ENCODE data around the gene BRD1. TPM values are rescaled to one million over a fixed set of nuclear protein-coding genes. Genes with fewer than 3 reads are reported as not detected.

The BRD1 gene
- total RNA-seq, 2 experiments from 2014 or later = 43.0 to 44.3 TPM

- no peak overlapping the region for H3K4me3 Mint-ChIP-seq
- no peak overlapping the region for H3K27ac Mint-ChIP-seq
- DNase-seq (no peak), ATAC-seq (no peak)
- H3K27me3 Mint-ChIP-seq (ENCODE audit: low read depth) = peaks cover 17% of the 10 kb centered on the region
- POLR2A ChIA-PET = no interaction called here
- H3K4me1 Mint-ChIP-seq (ENCODE audit: low read depth) = peaks cover 13% of the 10 kb centered on the region
- CTCF ChIA-PET = no interaction called here
- H3K9me3 Mint-ChIP-seq (ENCODE audit: insufficient read depth) = peaks cover 10% of the 10 kb centered on the region
- H3K36me3 Mint-ChIP-seq (ENCODE audit: low read depth) = no peaks in the 10 kb centered on the region
These were observed 92.8 kb downstream of the BRD1 start for GRCh38 chr22:49734882-49735281.

DNA sequence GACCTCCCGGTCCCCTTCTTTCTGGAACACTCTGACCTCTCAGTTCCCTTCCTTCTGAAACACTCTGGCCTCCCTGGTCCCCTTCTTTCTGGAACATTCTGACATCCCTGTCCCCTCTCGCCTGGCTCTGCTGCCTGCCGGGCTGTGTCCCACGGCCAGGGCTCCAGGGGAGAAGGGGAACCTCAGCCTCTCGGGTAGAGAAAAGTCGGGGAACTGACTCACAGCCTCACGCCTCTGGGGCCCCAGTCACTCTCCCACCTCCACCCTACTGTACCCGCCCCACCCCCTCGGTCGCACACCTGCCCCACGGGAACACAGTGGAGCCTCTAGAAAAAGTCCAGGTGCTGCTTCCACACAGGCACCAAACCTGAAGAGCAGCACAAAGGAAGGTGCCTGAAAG, 93.3 kb downstream of the BRD1 start:
- POLR2A ChIA-PET = no interaction called here
- DNase-seq (no peak), ATAC-seq (no peak)
- H3K4me3 Mint-ChIP-seq = no peak overlapping the region
- H3K9me3 Mint-ChIP-seq (ENCODE audit: insufficient read depth) = peaks cover 5% of the 10 kb centered on the region
- CTCF ChIA-PET = no interaction called here
- H3K36me3 Mint-ChIP-seq (ENCODE audit: low read depth) = no peaks in the 10 kb centered on the region
- peaks cover 13% of the 10 kb centered on the region for H3K4me1 Mint-ChIP-seq (ENCODE audit: low read depth)
- peaks cover 12% of the 10 kb centered on the region for H3K27me3 Mint-ChIP-seq (ENCODE audit: low read depth)
- no peak overlapping the region for H3K27ac Mint-ChIP-seq

DNA sequence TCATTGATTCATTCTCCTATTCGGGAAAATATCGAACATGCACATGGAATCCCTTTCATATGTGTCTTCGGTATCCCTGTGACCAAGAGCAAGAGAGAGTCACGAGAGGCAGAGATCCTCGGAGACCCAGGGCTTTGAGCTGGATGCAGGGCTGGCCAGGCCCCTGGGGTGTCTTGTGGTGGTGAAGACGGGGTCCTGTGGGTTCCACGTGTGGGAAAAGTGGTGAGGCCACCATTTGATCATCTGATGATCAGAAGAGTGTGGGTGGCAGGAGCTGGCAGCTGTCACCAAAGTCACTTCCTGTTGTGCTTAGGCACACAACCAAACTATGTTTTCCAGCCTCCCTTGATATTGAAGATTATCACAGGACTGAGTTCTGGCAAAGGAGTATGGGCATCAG, 94.0 kb downstream of the BRD1 start:
- POLR2A ChIA-PET = no interaction called here
- Mint-ChIP-seq H3K4me3 (no peak overlapping the region), H3K4me1 (ENCODE audit: low read depth) (peaks cover 13% of the 10 kb centered on the region), H3K27me3 (ENCODE audit: low read depth) (peaks cover 15% of the 10 kb centered on the region), H3K36me3 (ENCODE audit: low read depth) (no peaks in the 10 kb centered on the region), H3K9me3 (ENCODE audit: insufficient read depth) (peaks cover 5% of the 10 kb centered on the region), H3K27ac (no peak overlapping the region)
- ATAC-seq (no peak), DNase-seq (no peak)
- CTCF ChIA-PET = no interaction called here

DNA sequence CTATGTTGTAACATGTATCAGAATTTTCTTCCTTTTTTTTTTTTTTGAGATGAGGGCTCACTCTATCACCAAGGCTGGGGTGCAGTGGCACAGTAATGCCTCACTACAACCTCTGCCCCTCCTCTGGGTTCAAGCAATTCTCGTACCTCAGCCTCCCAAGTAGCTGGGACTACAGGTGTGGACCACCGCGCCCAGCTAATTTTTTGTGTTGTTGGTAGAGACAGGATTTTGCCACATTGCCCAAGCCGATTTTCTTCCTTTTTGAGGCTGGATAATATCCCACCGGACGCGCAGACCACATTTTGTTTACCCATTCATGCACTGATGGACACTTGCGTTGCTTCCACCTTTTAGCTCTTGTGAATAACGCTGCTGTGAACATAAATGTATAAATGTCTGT, 97.0 kb downstream of the BRD1 start:
- ATAC-seq = no peak
- H3K27me3 Mint-ChIP-seq (ENCODE audit: low read depth) = peaks cover 33% of the 10 kb centered on the region
- DNase-seq = no peak
- H3K27ac Mint-ChIP-seq = no peak overlapping the region
- H3K4me3 Mint-ChIP-seq = no peak overlapping the region
- CTCF ChIA-PET = no interaction called here
- H3K36me3 Mint-ChIP-seq (ENCODE audit: low read depth) = no peaks in the 10 kb centered on the region
- H3K4me1 Mint-ChIP-seq (ENCODE audit: low read depth) = peaks cover 17% of the 10 kb centered on the region
- POLR2A ChIA-PET = no interaction called here
- H3K9me3 Mint-ChIP-seq (ENCODE audit: insufficient read depth) = no peaks in the 10 kb centered on the region

DNA sequence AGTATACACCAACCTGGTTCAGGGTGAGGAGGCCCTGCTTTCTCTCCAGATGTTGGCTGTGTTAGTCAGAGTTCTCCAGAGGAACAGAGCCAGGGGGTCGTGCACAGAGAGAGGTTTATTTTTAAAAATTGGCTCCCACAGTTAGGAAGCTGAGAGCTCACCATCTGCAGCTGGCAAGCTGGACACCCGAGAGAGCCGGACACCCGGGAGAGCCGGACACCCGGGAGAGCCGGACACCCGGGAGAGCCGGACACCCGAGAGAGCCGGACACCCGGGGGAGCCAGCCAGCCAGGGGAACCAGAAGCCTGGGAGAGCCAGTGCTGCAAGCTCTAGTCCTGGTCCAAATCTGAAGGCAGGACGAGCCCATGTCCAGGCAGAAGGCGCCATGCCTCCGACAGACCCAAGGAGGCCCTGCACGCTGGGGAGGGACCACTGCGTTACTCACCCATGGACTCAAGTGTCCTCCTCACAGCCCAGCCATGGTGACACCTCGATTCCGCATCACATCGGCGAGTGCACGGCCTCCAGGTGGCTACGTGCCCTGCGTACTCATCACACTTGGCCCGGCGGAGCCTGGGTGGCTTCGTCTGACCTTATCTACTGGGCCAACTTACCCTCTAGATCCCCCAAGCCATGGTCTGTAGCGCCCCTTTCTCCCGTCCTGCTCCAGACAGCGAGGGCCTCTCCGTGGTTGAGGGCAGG, 99.0 kb downstream of the BRD1 start:
- ChIA-PET CTCF (interaction anchor here (1.2 kb wide), 1 partner anchor 28 kb away, joined by 3 read pairs; no protein-coding TSS in a partner anchor), POLR2A (no interaction called here)
- peaks cover 19% of the 10 kb centered on the region for H3K4me1 Mint-ChIP-seq (ENCODE audit: low read depth)
- H3K27ac Mint-ChIP-seq = no peak overlapping the region
- no peaks in the 10 kb centered on the region for H3K36me3 Mint-ChIP-seq (ENCODE audit: low read depth)
- H3K9me3 Mint-ChIP-seq (ENCODE audit: insufficient read depth) = no peaks in the 10 kb centered on the region
- no peak for DNase-seq
- H3K4me3 Mint-ChIP-seq = no peak overlapping the region
- peaks cover 36% of the 10 kb centered on the region for H3K27me3 Mint-ChIP-seq (ENCODE audit: low read depth)
- no peak for ATAC-seq

GRCh38 chr22:49727881-49728569, 99.6 kb downstream of the BRD1 start:
- DNase-seq (no peak), ATAC-seq (no peak)
- ChIA-PET POLR2A (no interaction called here), CTCF (interaction anchor here (1.2 kb wide), 1 partner anchor 27 kb away, joined by 3 read pairs; no protein-coding TSS in a partner anchor)
- peaks cover 35% of the 10 kb centered on the region for H3K27me3 Mint-ChIP-seq (ENCODE audit: low read depth)
- H3K27ac Mint-ChIP-seq = no peak overlapping the region
- no peaks in the 10 kb centered on the region for H3K9me3 Mint-ChIP-seq (ENCODE audit: insufficient read depth)
- no peak overlapping the region for H3K4me3 Mint-ChIP-seq
- peaks cover 17% of the 10 kb centered on the region for H3K4me1 Mint-ChIP-seq (ENCODE audit: low read depth)
- no peaks in the 10 kb centered on the region for H3K36me3 Mint-ChIP-seq (ENCODE audit: low read depth)

DNA sequence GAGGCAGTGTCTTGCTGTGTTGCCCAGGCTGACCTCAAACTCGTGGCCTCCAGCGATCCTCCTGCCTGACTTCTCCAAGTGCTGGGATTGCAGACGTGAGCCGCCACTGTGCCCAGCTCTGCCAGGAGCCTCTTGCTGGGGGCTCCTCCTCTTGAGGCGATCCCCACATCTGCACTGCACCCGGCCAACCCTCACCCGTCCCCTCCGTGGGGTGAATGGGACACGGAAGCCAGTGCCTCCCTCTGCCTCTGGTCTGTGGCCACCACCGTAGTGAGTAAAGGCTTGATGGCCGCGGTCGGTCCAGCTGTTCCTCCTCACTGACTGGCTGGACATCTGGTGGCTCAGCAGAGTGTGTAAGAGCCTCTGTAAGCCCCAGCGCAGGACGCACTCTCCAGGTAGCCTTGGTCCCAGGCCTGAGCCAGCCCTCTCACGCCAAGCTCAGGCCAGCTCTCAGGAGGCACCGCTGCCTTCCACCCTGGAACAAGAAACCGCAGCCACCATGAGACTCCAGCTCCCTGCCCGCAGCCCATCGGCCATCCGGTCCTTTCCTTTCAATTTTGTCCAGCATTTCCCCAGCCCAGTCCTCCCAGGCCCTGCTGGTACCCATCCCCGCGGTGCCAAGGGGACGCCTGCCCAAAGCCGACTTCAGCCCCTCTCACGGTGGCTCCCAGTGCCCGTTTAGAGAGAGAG, 100.3 kb downstream of the BRD1 start:
- Mint-ChIP-seq H3K36me3 (ENCODE audit: low read depth) (no peaks in the 10 kb centered on the region), H3K4me1 (ENCODE audit: low read depth) (peaks cover 20% of the 10 kb centered on the region), H3K9me3 (ENCODE audit: insufficient read depth) (no peaks in the 10 kb centered on the region), H3K27ac (no peak overlapping the region), H3K4me3 (no peak overlapping the region), H3K27me3 (ENCODE audit: low read depth) (peaks cover 34% of the 10 kb centered on the region)
- ChIA-PET CTCF (interaction anchor here (1.2 kb wide), 1 partner anchor 26 kb away, joined by 3 read pairs; no protein-coding TSS in a partner anchor), POLR2A (no interaction called here)
- DNase-seq (no peak), ATAC-seq (no peak)

DNA sequence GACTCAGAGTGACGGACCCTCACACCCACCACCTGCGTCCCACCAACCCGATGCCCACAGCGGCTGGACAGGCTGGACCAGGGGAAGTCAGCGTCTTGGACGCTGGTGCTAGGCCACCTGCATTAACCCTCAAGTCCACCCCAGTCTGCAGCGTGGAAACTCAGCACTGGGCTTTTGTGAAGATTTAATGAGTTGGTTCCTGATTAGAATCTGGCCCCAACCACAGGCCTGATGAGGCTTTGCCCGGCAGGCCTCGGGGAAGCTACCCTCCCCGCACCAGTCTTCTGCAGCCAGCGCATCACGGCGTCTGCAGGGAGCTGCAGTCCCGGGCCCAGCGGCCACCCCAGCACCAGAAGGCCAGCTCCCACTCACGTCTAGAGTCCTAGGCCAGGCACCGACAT, 101.0 kb downstream of the BRD1 start:
- Mint-ChIP-seq H3K27ac (no peak overlapping the region), H3K4me1 (ENCODE audit: low read depth) (peaks cover 21% of the 10 kb centered on the region), H3K4me3 (no peak overlapping the region), H3K36me3 (ENCODE audit: low read depth) (no peaks in the 10 kb centered on the region), H3K27me3 (ENCODE audit: low read depth) (peaks cover 29% of the 10 kb centered on the region), H3K9me3 (ENCODE audit: insufficient read depth) (no peaks in the 10 kb centered on the region)
- CTCF ChIA-PET = interaction anchor here (1.7 kb wide), 1 partner anchor 25 kb away, joined by 4 read pairs; no protein-coding TSS in a partner anchor
- ATAC-seq (no peak), DNase-seq (no peak)
- POLR2A ChIA-PET = no interaction called here

- ChIA-PET CTCF (interaction anchor here (1.0 to 1.7 kb wide), 2 partner anchors 24 to 417 kb away, joined by 3 to 4 read pairs; no protein-coding TSS in a partner anchor), POLR2A (no interaction called here)
- Mint-ChIP-seq H3K4me3 (no peak overlapping the region), H3K27me3 (ENCODE audit: low read depth) (peaks cover 29% of the 10 kb centered on the region), H3K4me1 (ENCODE audit: low read depth) (peaks cover 21% of the 10 kb centered on the region), H3K36me3 (ENCODE audit: low read depth) (no peaks in the 10 kb centered on the region), H3K27ac (no peak overlapping the region), H3K9me3 (ENCODE audit: insufficient read depth) (no peaks in the 10 kb centered on the region)
- no peak for ATAC-seq
- no peak for DNase-seq
These were observed 101.5 kb downstream of the BRD1 start for GRCh38 chr22:49726022-49726681.

GRCh38 chr22:49725516-49725915, 102.2 kb downstream of the BRD1 start:
- Mint-ChIP-seq H3K27ac (no peak overlapping the region), H3K9me3 (ENCODE audit: insufficient read depth) (no peaks in the 10 kb centered on the region), H3K4me3 (no peak overlapping the region), H3K4me1 (ENCODE audit: low read depth) (peaks cover 21% of the 10 kb centered on the region), H3K36me3 (ENCODE audit: low read depth) (no peaks in the 10 kb centered on the region), H3K27me3 (ENCODE audit: low read depth) (peaks cover 29% of the 10 kb centered on the region)
- ChIA-PET POLR2A (no interaction called here), CTCF (interaction anchor here (1.0 to 1.7 kb wide), 2 partner anchors 24 to 416 kb away, joined by 3 to 4 read pairs; no protein-coding TSS in a partner anchor)
- ATAC-seq (no peak), DNase-seq (no peak)

- Mint-ChIP-seq H3K9me3 (ENCODE audit: insufficient read depth) (no peaks in the 10 kb centered on the region), H3K27me3 (ENCODE audit: low read depth) (peaks cover 26% of the 10 kb centered on the region), H3K36me3 (ENCODE audit: low read depth) (no peaks in the 10 kb centered on the region), H3K4me3 (peak overlapping the region; percentile 60), H3K4me1 (ENCODE audit: low read depth) (peaks cover 21% of the 10 kb centered on the region), H3K27ac (peak overlapping the region; percentile 66)
- POLR2A ChIA-PET = no interaction called here
- CTCF ChIA-PET = interaction anchor here (1.2 to 1.7 kb wide), 3 partner anchors 23 to 58 kb away, joined by 3 to 4 read pairs (median 4); no protein-coding TSS in a partner anchor
- ATAC-seq = peak; percentile 98
- peak; percentile 81 for DNase-seq
These were observed 102.7 kb downstream of the BRD1 start for GRCh38 chr22:49724893-49725489.

Measured in activated CD8-positive, alpha-beta T cell treated with anti-CD3 and anti-CD28 coated beads, Interleukin-2, amount 10 ng/mL, durations not matched to agents 7 days and 5 days (primary cell).